T-helper 1 cell (primary cell): ENCODE results near the gene PPARG.
"Not testable (repeated sequence)": the region's sequence is repeated elsewhere in the genome, so short reads cannot be mapped to it uniquely, and the experiment has no call there.

Source experiments
- DNase-seq, 5 donors: peaks; one replicate each; pipeline ENCODE4 v3.0.0-alpha.2; 2012 to 2020
- total RNA-seq, 4 donors: gene quantifications; one replicate each; lab custom pipeline; 2026; lab: John Stamatoyannopoulos, UW

The PPARG gene
- total RNA-seq = 0.15 to 1.2 (median 0.39) reads per million in 4 donors

DNA sequence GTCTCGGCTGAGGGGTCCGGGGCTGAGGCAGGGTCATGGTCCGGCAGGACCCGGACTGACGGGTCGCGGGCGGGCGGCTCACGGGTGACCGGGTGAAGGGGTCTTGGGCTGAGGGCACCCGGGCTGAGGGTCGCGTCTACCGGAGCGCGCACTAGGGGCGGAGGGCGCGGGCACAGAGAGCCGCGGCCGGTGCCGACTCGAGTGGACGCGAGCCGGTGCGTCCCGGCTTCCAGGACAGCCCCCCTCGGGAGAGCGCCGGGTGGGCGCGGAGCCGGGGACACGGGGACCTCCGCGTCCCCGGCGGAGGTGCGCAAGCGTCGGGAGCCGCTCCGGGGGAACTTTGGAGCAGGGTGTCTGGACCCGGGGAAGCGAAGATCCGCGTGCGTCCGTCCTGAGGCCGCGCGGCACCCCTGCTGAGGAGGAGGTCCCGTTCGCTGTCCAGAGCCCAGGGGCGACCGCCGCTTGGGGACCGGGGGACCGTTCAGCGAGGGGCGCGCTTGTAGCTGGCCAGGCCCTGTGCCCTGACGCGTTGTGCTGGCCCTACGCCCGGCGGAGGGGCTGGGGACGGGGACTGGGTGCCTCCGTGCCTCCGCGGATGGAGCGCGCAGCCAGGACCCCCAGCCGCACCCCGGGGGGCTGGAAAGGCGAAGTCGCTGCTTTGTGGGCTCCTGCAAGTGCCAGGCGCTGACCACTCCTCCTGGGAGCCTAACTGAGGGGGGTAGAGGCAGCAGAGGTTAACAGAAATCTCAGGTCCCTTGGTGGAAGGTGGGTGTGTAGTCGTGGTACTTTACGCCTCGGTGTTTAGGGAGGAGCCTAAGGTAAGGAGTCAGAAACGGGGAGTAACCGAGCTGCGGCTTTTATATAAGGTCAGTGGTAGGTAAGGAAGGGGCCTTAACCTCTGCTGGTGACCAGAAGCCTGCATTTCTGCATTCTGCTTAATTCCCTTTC is at the start of gene PPARG:
TSS of gene PPARG (plus strand) at position 889 of the 948 bp plus-strand sequence. CDS start 90,642 bp downstream, outside the sequence.
- peak in 1 of 5 donors; percentile 26 for DNase-seq

- DNase-seq = no peak
Observed at GRCh38 chr3:12239301-12239700, 49.6 kb upstream of the PPARG start.

GRCh38 chr3:12242772-12243171 is 46.1 kb upstream of the PPARG start:
- DNase-seq = no peak

- DNase-seq = peak in 1 of 5 donors; percentile 10
Observed at GRCh38 chr3:12246497-12247163, 42.2 kb upstream of the PPARG start.

DNA sequence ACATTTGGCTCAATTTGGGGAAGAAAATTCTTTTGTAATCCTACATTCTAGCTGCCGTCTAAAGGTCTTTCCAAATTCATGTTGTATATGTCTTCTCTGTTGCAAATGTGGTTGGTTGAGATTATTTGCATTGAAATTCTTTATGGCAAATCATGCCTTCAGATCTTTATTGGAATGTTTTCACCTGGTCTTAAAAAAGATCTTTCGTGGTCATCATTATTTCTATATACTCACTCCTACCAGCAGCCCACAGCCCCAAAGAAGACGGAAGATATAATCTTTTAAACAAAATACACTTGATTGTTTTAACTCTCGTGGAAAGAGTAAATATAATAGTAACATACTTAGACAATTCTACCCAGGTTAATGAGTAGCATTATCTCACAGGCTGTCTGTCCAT is 41.5 kb upstream of the PPARG start:
- DNase-seq = no peak

DNA sequence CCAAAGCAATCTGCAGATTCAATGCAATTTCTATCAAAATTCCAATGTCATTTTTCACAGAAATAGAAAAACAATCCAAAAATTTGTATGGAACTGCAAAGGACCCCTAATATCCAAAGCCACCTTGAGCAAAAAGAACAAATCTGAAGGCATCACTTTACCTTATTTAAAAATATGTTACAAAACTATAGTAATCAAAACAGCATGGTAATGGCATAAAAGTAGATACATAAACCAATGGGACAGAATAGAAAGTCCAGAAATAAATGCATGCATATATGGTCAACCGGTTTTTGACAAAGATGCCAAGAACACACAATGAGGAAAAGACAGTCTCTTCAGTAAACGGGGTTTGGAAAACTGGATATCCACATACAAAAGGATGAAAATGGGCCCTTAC is 39.4 kb upstream of the PPARG start:
- no peak for DNase-seq

DNA sequence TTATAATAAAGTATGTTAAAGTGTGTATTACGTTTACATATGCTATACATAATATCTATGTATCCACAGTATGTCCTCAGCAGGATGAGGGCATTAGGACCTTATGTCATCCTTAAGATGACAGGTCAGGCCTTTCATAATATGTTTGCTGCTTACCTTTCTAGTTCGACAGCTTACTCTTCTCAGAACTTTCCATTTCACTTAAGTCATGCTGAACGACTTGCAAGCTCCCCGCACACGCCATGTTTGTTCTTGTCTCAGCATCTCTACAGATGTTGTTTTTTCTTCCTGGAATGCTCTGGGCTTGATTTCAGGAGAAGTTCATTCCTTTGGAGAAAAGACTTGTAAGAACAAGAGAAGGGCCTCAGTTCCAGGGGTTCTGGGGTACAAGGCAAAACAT is 36.0 kb upstream of the PPARG start:
- no peak for DNase-seq

DNA sequence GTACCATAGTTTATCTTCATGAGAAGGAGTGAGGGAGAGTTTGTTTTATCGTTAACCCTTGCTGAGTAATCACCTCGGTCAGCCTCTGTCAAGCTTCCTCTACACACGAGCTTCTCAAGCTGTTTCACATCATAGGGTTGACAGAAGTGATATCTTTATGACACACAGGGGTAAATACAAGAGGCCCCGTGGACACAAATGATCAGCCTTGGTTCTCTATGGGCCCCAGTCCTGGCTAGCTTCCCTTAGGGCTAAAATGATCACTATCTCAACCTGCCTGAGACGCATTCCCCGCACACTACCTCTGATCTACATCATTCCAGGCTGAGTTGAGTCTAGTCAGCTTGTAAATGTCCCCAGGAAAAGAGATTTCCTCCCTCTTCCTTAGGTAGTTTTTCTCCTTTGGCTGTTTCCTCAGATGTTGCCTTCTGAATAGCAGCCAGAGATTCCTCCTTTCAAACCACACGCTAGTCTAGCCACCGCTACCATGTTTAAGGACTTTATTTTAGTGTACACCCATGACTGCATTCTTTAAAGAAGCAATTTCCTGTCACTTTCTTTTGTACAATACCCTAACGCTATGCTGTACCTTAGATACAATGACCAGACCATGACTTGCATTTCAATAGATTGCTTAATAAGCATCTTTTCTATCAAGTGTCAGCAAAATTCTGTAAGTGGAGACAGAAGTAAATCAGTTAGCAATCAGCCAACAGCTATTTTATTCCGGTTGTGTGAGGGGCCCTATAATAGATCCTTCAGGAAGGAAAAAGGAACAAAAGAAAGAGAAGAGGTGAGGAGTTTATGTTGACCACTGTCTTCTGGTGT is 35.1 kb upstream of the PPARG start:
- no peak for DNase-seq

- DNase-seq = no peak
Observed at GRCh38 chr3:12255393-12255792, 33.5 kb upstream of the PPARG start.

DNA sequence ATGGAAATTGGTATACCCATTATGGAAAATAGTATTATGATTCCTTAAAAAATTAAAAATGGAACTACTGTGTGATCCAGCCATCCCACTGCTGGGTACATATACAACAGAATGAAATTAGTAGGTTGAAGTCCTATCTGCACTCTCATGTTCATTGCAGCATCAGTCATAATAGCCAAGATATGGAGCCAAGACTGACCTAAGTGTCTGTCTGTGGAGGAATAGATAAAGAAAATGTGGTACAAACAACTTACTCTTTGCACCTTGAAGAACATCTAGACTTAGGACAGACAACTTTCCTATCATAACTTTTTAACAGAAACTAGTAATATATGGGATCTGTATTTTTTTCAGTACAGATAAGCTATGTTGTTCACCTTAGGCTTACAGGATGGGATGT is 30.0 kb upstream of the PPARG start:
- no peak for DNase-seq

DNA sequence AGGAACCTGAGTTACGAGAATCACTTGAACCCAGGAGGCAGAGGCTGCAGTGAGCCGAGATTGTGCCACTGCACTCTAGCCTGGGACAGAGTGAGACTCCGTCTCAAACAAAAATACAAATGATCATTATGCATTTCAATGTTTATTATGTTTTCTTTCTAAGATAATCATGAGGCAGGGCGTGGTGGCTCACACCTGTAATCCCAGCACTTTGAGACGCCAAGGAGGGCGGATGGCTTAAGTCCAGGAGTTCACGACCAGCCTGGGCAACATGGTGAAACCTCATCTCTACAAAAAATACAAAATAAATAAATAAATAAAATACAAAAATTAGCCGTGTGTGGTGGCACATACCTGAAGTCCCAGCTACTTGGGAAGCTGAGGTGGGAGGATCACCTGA is 26.7 kb upstream of the PPARG start:
- not testable (repeated sequence) for DNase-seq

DNA sequence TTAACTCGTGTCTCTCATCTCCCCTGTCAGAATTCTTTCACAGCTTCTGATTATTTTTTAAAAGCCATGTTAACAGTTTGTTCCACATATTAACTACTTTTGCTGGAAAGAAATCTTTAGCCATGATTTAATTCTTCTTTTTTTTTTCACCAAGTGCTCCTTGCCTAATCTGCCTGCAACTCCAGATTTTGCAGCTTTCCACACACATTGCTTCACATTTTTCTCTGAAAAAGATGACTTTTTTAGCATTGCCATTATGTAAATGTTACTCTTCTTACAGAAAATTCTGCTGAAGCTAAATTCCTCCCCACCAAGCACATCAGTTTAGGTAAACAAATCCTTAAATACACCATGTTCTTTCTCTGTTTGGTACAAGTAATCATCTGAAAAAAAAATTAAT is 23.4 kb upstream of the PPARG start:
- no peak for DNase-seq

DNA sequence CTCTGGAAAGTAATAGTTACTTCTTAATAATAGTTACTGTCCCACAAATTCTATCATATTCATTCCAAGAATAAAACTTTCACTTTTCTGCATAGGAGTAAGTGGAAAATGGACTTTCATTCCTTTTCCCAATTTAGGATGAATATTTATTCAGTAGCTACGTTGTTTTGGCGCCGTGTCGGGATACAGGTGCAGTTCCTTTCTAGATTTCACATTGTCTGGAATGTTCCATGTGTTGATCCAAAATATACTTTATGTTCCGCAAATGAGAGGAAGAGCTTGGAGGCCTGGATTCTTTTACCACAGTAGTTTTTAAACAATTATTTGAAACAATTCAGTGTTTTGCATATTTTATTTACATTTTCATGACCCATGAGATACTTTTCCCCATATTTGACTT is 22.8 kb upstream of the PPARG start:
- DNase-seq = no peak

- no peak for DNase-seq
Observed at GRCh38 chr3:12267376-12268030, 21.4 kb upstream of the PPARG start.

DNA sequence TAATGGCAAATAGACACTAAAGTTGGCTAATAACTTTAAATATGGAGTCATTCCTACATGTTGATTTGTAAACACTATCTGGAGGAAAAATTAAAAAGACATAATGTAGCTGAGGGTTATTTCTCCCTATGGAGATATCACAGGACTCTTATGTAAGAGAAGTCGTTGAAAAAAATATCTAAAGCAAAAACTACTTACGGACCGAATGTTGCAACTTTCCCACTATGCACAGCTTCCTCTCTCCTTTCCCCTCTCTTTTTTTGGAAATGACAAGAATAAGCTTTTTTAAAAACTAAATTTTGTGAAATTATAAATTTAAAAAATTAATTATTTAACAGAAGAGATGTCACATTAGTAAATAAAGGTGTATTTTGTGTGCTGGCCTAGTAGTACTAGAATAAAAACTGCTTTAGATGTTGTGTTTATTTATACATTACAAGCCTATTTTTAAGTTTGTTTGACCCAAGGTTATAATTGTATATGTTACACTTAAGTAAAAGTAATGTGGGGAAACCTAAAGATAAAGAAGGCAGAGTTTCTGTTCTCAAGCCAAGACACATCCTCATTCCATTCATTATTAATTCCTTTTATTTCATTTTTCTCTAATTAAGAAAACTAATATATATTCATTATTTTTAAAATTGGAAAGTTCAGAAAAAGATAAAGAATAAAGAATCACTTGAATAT is 20.7 kb upstream of the PPARG start:
- DNase-seq = no peak

DNA sequence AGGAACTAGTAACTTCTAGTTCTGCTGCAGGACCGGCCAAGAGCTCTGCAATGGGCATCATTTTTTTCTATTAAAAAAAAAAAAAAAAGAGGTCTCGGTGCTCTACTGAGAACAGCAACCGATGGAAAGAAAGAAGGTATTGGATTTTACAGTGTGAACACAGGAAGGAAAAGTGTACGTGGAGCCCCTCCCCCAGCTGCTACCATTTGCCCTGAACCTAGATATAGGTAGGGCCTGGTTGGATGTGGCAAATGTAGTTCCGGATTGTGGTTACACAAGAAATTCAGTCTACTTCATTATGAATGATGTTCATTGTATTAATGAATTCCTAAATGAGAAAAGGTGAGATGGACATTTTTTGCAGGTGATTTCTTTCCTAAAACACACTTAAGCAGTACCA is 17.9 kb upstream of the PPARG start:
- DNase-seq = no peak

DNA sequence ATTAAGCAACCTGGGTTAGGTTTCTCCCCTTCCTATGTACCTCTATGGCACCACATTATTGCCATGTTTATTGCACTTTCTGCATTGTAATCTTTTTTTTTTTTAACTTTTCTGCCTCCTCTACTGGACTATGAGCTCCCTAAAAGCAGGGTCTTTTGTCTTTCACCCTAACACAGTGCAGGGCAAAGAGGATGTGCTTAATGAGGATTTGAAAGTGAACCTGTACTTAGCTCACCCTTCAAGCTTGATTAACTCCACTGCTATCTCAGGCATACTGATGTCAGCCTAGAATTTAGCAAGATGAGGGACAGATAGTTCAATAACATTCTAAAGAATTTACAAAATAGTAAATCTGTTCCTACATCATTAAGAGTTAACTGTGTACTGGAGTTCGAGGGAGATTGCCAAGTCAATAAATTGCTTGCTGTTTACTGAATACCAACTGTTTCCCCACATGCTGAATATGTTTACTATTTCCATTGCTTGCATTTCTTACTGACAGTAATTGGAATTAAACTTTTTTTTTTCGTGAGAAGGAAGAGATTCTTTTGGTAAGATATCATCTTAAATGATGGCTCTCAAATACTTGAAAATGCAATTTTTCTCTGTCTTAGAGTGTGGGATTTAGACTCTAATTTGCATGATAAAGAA is 15.7 kb upstream of the PPARG start:
- DNase-seq = no peak

DNA sequence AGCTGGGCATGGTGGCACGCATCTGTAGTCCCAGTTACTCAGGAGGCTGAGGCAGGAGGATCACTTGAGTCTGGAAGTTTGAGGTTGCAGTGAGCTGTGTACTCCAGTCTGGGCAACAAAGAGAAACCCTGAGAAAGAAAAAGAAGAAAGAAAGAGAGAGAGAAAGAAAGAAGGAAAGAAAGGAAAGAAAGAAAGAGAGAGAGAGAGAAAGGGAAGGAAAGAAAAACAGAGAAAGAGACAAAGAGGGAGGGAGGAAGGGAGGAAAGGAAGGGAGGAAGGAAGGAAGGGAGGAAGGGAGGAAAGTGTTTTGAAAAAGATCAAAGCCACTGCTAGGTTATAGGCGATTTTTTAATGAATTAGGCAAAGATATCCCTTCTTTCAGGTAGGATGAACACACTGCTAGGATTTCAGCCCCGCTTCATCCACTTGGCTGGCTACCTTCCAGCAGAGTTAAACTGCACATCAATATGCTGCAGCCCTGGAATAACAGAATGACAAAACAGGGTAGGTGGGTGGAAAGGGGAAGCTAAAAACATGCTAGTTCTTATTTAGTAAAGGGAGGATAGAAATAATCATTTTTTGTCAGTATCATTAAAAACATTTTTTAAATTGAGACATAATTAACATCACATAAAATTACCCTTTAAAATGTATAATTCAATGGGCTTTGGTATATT is 12.8 kb upstream of the PPARG start:
- no peak for DNase-seq

GRCh38 chr3:12276827-12277226 is 12.0 kb upstream of the PPARG start:
- DNase-seq = not testable (repeated sequence)

- DNase-seq = no peak
Observed at GRCh38 chr3:12278566-12278965, 10.3 kb upstream of the PPARG start.
